Esophagus squamous epithelium (tissue), 4 donors: ENCODE data around the gene DCTN2.

Experiments used
- CTCF ChIP-seq, 6 experiments: fragments of 450-650 bp in 4 of 6; fragments of 200-600 bp in 2 of 6; sonication (generic) in 2 of 6; IDR thresholded peaks; one replicate each; pipeline ENCODE4 v1.5.1; 2016 to 2019; ENCODE audit warnings: antibody characterized with exemption in 6 of 6, mild to moderate bottlenecking in 4 of 6, moderate library complexity in 4 of 6
- POLR2A ChIP-seq, 4 donors: fragments of 450-650 bp; IDR thresholded peaks; one replicate each; pipeline ENCODE4 v1.6.1; 2017; ENCODE audit warnings: antibody characterized with exemption in 4 of 4, mild to moderate bottlenecking in 4 of 4, moderate library complexity in 3 of 4

GRCh38 chr12:57574795-57575194 lies 27.8 kb upstream of the DCTN2 start:
- TF ChIP-seq CTCF (IDR thresholded peaks at IDR 0.05) = no peak
- TF ChIP-seq POLR2A (IDR thresholded peaks at IDR 0.05) = no peak
